GM12874 (cell line): ENCODE results near the gene COL6A3.

Experiments
- CTCF ChIP-seq: IDR thresholded peaks from 2 replicates; pipeline ENCODE4 v1.5.1; 2011; ENCODE audit warnings: low read depth, mild to moderate bottlenecking, control low read depth, low read length, moderate library complexity; ENCODE audit not compliant: insufficient read depth

The COL6A3 gene

GRCh38 chr2:237293978-237294377 lies 120.0 kb downstream of the COL6A3 start:
- TF ChIP-seq CTCF, result no peak

GRCh38 chr2:237291138-237291792 lies 122.7 kb downstream of the COL6A3 start:
- no peak for TF ChIP-seq CTCF

GRCh38 chr2:237290261-237290660 lies 123.7 kb downstream of the COL6A3 start:
- TF ChIP-seq CTCF, result no peak

- TF ChIP-seq CTCF, result no peak
Measured at GRCh38 chr2:237289139-237289538, 124.8 kb downstream of the COL6A3 start.

- no peak for TF ChIP-seq CTCF
Measured at GRCh38 chr2:237287872-237288271, 126.1 kb downstream of the COL6A3 start.

GRCh38 chr2:237283131-237283928 lies 130.6 kb downstream of the COL6A3 start:
- TF ChIP-seq CTCF, result no peak

- TF ChIP-seq CTCF, result no peak
Measured at GRCh38 chr2:237282568-237283128, 131.3 kb downstream of the COL6A3 start.
